ENCODE data around the gene TRABD2A.

TRABD2A gene

GRCh38 chr2:84849271-84849952 is 31.5 kb downstream of the TRABD2A start:
- no peaks in the 10 kb centered on the region for H3F3A ChIP-seq (ENCODE audit: low read depth)
- H3K9me2 ChIP-seq (replicated peaks; ENCODE audit: low read depth, low read length) = no peaks in the 10 kb centered on the region
- peaks cover 13% of the 10 kb centered on the region for H3K4me1 ChIP-seq (ENCODE audit: insufficient read depth, low read length, poor library complexity, severe bottlenecking)
- H3K4me3 ChIP-seq (ENCODE audit: low read length, poor library complexity, severe bottlenecking) = no peak overlapping the region
- H2AFZ ChIP-seq (ENCODE audit: low read length) = no peak overlapping the region
- no peaks in the 10 kb centered on the region for H3K36me3 ChIP-seq (ENCODE audit: insufficient read depth, low read length)
- H3K27me3 ChIP-seq (ENCODE audit: insufficient read depth, low read length, poor library complexity, severe bottlenecking) = peaks cover 53% of the 10 kb centered on the region
- H3K9ac ChIP-seq (ENCODE audit: low read depth, low read length, poor library complexity, severe bottlenecking) = no peak overlapping the region
- no peak overlapping the region for H3K4me2 ChIP-seq (ENCODE audit: low read depth, low read length, poor library complexity, severe bottlenecking)
- H4K20me1 ChIP-seq (ENCODE audit: insufficient read depth, low read length, poor library complexity, severe bottlenecking) = no peaks in the 10 kb centered on the region
- H3K79me2 ChIP-seq (ENCODE audit: insufficient read depth, low read length) = no peaks in the 10 kb centered on the region
- H3K9me3 ChIP-seq (ENCODE audit: insufficient read depth, low read depth, low read length) = no peaks in the 10 kb centered on the region; the same call in 1 of the 2 replicates
- TF ChIP-seq CTCF (conservative IDR thresholded peaks at IDR 0.05; ENCODE audit: low read length) (no peak), EZH2phosphoT487 (IDR thresholded peaks at IDR 0.05; ENCODE audit: borderline replicate concordance) (no peak)

- Histone ChIP-seq H2AFZ (ENCODE audit: low read length) (no peak overlapping the region), H3K79me2 (ENCODE audit: insufficient read depth, low read length) (no peaks in the 10 kb centered on the region), H3K9ac (ENCODE audit: low read depth, low read length, poor library complexity, severe bottlenecking) (no peak overlapping the region), H3K36me3 (ENCODE audit: insufficient read depth, low read length) (no peaks in the 10 kb centered on the region), H3K4me2 (ENCODE audit: low read depth, low read length, poor library complexity, severe bottlenecking) (no peak overlapping the region), H3F3A (ENCODE audit: low read depth) (no peaks in the 10 kb centered on the region), H3K9me3 (ENCODE audit: insufficient read depth, low read depth, low read length) (no peaks in the 10 kb centered on the region; the same call in 1 of the 2 replicates), H3K27me3 (ENCODE audit: insufficient read depth, low read length, poor library complexity, severe bottlenecking) (peaks cover 68% of the 10 kb centered on the region), H3K9me2 (replicated peaks; ENCODE audit: low read depth, low read length) (no peaks in the 10 kb centered on the region), H3K4me3 (ENCODE audit: low read length, poor library complexity, severe bottlenecking) (no peak overlapping the region), H3K4me1 (ENCODE audit: insufficient read depth, low read length, poor library complexity, severe bottlenecking) (peaks cover 13% of the 10 kb centered on the region), H4K20me1 (ENCODE audit: insufficient read depth, low read length, poor library complexity, severe bottlenecking) (no peaks in the 10 kb centered on the region)
- no peak for TF ChIP-seq CTCF (conservative IDR thresholded peaks at IDR 0.05; ENCODE audit: low read length)
- TF ChIP-seq EZH2phosphoT487 (IDR thresholded peaks at IDR 0.05; ENCODE audit: borderline replicate concordance) = no peak
These were observed 33.4 kb downstream of the TRABD2A start for GRCh38 chr2:84847326-84848050.

- Histone ChIP-seq H4K20me1 (ENCODE audit: insufficient read depth, low read length, poor library complexity, severe bottlenecking) (no peaks in the 10 kb centered on the region), H3K27me3 (ENCODE audit: insufficient read depth, low read length, poor library complexity, severe bottlenecking) (peaks cover 68% of the 10 kb centered on the region), H3K4me1 (ENCODE audit: insufficient read depth, low read length, poor library complexity, severe bottlenecking) (peaks cover 13% of the 10 kb centered on the region), H3K9ac (ENCODE audit: low read depth, low read length, poor library complexity, severe bottlenecking) (no peak overlapping the region), H3K9me3 (ENCODE audit: insufficient read depth, low read depth, low read length) (no peaks in the 10 kb centered on the region), H3F3A (ENCODE audit: low read depth) (no peaks in the 10 kb centered on the region), H3K79me2 (ENCODE audit: insufficient read depth, low read length) (no peaks in the 10 kb centered on the region), H3K4me3 (ENCODE audit: low read length, poor library complexity, severe bottlenecking) (no peak overlapping the region), H2AFZ (ENCODE audit: low read length) (no peak overlapping the region), H3K4me2 (ENCODE audit: low read depth, low read length, poor library complexity, severe bottlenecking) (peak overlapping the region; percentile 23), H3K9me2 (replicated peaks; ENCODE audit: low read depth, low read length) (no peaks in the 10 kb centered on the region), H3K36me3 (ENCODE audit: insufficient read depth, low read length) (no peaks in the 10 kb centered on the region)
- no peak for TF ChIP-seq EZH2phosphoT487 (IDR thresholded peaks at IDR 0.05; ENCODE audit: borderline replicate concordance)
- TF ChIP-seq CTCF (conservative IDR thresholded peaks at IDR 0.05; ENCODE audit: low read length) = no peak
These were observed 34.1 kb downstream of the TRABD2A start for GRCh38 chr2:84846741-84847142.

All from Loucy (cell line).